ENCODE data around the gene ANKRD55.
"Not testable (repeated sequence)": the region's sequence is repeated elsewhere in the genome, so short reads cannot be mapped to it uniquely, and the experiment has no call there.

Gene ANKRD55

GRCh38 chr5:56090793-56091460 lies 142.2 kb downstream of the ANKRD55 start:
- no peak for TF ChIP-seq CTCF (IDR thresholded peaks at IDR 0.05; ENCODE audit: low read depth, low read length)
- no peak for DNase-seq (ENCODE audit: low read depth, low spot score)
- no peak overlapping the region for H3K4me3 ChIP-seq (ENCODE audit: low read depth, low read length)
- in situ Hi-C loops (cut with HindIII; ENCODE audit: low sequenced_read_pairs), result no loop called here

DNA sequence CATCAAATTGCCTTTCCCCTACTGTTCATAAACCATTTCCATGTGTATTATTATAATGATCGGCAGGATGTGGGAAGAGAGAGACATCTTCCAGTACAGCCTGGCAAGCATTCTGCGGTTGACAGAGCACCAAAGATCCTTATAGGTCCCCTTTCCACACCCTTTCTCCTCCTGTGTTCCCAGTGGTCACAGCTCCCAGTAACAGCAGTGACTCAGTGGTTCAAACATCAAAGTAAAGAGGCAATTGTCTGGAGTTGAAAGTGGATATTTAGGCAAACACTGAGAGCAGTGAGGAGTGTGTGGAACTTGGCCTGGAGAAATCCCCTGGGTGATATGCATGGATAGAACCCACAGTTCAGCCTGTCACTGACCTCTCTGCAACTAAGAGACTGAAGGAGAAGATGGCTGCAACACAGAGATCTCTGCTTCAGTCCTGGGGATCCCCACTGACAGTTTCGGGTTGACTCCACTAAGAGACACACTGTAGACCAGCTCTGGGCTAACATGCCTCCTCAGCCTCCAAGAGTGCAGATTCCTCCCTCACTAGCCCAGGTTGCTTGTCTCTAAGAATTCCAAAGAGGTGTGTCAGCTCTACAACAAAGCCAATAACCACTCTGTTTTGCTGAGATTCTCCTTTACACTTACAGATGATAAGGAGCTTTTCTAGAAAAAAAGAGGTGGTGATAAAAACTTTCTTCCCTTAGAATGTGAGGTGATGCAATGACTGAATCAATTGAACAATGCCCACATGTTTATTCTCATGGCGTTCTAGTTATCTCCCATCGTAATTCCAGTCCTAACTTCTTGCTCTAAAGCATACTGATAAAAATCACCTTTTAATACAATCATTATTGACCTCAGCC lies 143.9 kb downstream of the ANKRD55 start:
- DNase-seq (ENCODE audit: low read depth, low spot score), result peak; percentile 74
- no peak overlapping the region for H3K4me3 ChIP-seq (ENCODE audit: low read depth, low read length)
- in situ Hi-C loops (cut with HindIII; ENCODE audit: low sequenced_read_pairs), result no loop called here

DNA sequence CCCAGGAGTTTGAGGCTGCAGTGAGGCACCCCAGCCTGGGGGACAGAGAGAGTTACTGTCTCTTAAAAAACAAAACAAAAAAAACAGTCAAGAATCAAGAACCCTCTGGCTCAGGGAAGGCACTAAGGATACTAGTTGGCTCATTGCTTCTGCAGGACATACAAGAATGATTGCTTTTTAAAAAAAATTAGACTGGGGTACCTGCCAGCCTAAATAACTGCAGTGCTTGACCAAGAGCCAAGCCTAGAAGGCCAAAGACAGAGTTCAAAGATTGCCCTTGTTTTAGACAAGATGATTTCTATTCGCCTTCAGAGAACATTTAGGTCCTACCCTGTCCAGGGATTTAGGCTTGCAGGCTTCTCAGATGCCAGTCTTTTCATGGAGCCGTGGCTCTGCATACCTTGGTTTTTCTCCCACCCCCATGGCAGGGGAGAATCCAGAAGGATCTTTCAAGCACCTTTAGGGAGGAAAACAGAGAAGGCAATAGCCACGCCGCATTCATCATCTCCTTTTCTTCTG lies 144.6 kb downstream of the ANKRD55 start:
- in situ Hi-C loops (cut with HindIII; ENCODE audit: low sequenced_read_pairs), result no loop called here

More for the DNA sequence above, 143.9 kb downstream of the ANKRD55 start:
- TF ChIP-seq CTCF (IDR thresholded peaks at IDR 0.05; ENCODE audit: low read depth, low read length), result no peak

DNA sequence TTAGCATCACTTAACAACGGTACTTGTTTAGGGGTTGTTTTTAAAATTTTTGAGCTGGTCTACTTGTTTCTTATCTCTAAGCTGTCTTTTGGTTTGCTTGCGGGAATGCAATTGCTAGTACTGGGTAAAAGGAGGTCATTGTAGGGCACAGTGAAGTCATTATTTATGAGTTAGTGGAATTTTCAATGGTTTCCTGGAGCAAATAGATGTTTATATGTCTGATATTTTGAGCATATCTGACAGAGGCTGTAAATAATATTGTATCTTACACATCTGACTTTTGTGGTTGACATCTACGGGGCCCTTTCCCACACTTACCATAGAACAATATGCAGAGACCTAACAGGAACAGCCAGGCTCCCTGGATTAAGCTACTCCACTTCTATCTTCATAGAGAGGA lies 147.9 kb downstream of the ANKRD55 start:
- no peak overlapping the region for H3K4me3 ChIP-seq (ENCODE audit: low read depth, low read length)
- DNase-seq (ENCODE audit: low read depth, low spot score), result no peak
- no peak for TF ChIP-seq CTCF (IDR thresholded peaks at IDR 0.05; ENCODE audit: low read depth, low read length)
- in situ Hi-C loops (cut with HindIII; ENCODE audit: low sequenced_read_pairs), result no loop called here

More for the DNA sequence above, 144.6 kb downstream of the ANKRD55 start:
- no peak for TF ChIP-seq CTCF (IDR thresholded peaks at IDR 0.05; ENCODE audit: low read depth, low read length)
- no peak overlapping the region for H3K4me3 ChIP-seq (ENCODE audit: low read depth, low read length)
- DNase-seq (ENCODE audit: low read depth, low spot score), result peak; percentile 28

DNA sequence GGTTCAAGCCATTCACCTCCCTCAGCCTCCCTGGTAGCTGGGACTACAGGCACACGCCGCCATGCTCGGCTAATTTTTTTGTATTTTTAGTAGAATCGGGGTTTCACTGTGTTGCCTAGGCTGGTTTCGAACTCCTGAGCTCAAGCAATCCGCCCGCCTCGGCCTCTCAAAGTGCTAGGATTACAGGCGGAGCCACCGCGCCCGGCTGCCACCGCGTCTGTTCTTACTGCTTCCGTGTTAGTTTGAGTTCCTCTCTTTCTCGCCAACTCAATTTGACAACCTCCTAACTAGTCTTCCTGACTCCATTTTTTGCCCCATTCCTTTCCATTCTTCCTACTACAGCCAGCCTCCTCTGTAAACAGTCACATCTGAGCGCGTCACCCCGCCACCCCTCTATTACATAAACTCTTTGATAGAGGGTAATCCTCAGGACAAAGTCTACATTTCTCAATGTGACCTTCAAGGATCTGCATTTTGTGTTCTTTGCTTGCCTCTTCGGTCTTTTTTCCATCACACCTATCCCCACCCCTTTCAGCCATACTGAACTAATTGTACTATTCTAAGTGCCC lies 149.8 kb downstream of the ANKRD55 start:
- in situ Hi-C loops (cut with HindIII; ENCODE audit: low sequenced_read_pairs), result no loop called here
- DNase-seq (ENCODE audit: low read depth, low spot score), result no peak
- TF ChIP-seq CTCF (IDR thresholded peaks at IDR 0.05; ENCODE audit: low read depth, low read length), result no peak

DNA sequence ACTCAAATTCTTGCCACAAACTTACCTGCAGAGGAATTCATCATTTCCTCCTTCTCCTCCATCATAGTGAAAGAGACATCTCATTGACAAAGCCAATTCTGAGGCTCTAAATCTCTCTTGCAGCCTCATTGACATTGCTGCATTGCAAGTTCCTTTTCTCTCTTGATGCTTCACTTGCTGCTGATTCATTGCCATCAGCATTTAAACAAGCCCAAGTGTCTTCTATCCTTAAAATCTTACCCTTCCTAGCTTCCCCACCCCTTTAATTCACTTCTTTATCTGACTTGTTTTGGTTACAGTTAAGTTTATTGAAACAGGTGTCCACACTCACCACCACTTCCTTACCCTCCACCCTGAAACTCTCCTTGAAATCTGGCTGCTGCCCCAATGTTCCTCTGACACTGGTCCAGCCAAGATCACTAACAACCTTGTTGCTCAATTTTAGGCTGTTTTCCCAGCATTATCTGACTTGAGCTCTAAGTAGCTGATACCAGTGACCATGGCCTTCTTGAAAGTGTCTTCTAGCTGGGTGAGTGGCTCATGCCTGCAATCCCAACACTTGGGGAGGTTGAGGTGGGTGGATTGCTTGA lies 152.0 kb downstream of the ANKRD55 start:
- not testable (repeated sequence) for H3K4me3 ChIP-seq (ENCODE audit: low read depth, low read length); DNase-seq (ENCODE audit: low read depth, low spot score)

More for the DNA sequence above, 149.8 kb downstream of the ANKRD55 start:
- no peak overlapping the region for H3K4me3 ChIP-seq (ENCODE audit: low read depth, low read length)

More for the DNA sequence above, 152.0 kb downstream of the ANKRD55 start:
- in situ Hi-C loops (cut with HindIII; ENCODE audit: low sequenced_read_pairs), result not testable (repeated sequence)

Data from astrocyte of the spinal cord (primary cell).